ENCODE measurements around the gene FAM47E. TPM values are rescaled to one million over a fixed set of nuclear protein-coding genes. Genes with fewer than 3 reads are reported as not detected.

FAM47E gene
- total RNA-seq, 1 experiment from 2014 or later: 0.72 TPM

DNA sequence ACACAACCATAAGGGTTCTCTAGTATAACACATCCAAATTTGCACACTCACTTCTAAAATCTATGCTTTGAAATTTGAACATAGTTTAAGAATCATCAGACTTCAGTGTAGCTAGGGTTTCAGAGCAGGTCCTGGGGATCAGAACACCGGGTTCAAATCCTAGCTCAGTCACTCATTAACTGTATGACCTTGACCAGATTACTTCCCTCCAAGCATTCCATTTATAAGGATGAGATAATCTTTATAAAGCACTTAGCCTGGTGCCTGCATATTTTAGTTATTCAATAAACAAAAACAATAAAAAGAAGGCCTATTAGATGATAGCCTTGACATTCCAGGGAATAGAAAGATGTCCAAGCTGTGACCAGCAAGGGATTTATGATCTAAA is 50.2 kb downstream of the FAM47E start:
- H3K9me3 ChIP-seq (ENCODE audit: control insufficient read depth, insufficient read depth, low read depth, low read length): no peaks in the 10 kb centered on the region
- BruUV-seq (replicated peaks): no TSS peak
- peaks cover 17% of the 10 kb centered on the region for H3K4me1 ChIP-seq (ENCODE audit: control insufficient read depth, insufficient read depth, low read length)
- H3K27me3 ChIP-seq (ENCODE audit: control insufficient read depth, insufficient read depth, low read length): no peaks in the 10 kb centered on the region
- in situ Hi-C loops (cut with HindIII; ENCODE audit: low pct_unique_long_range_greater_than_20kb, low sequenced_read_pairs): no loop called here
- ChIA-PET CTCF (no interaction called here), POLR2A (no interaction called here)
- no peak for ATAC-seq
- H3K36me3 ChIP-seq (ENCODE audit: control insufficient read depth, insufficient read depth, low read length): no peaks in the 10 kb centered on the region; the same call in 1 of the 2 replicates
- TF ChIP-seq POLR2AphosphoS5 (IDR thresholded peaks at IDR 0.05; ENCODE audit: low read depth, low read length): no peak
- TF ChIP-seq, protein P1, sequence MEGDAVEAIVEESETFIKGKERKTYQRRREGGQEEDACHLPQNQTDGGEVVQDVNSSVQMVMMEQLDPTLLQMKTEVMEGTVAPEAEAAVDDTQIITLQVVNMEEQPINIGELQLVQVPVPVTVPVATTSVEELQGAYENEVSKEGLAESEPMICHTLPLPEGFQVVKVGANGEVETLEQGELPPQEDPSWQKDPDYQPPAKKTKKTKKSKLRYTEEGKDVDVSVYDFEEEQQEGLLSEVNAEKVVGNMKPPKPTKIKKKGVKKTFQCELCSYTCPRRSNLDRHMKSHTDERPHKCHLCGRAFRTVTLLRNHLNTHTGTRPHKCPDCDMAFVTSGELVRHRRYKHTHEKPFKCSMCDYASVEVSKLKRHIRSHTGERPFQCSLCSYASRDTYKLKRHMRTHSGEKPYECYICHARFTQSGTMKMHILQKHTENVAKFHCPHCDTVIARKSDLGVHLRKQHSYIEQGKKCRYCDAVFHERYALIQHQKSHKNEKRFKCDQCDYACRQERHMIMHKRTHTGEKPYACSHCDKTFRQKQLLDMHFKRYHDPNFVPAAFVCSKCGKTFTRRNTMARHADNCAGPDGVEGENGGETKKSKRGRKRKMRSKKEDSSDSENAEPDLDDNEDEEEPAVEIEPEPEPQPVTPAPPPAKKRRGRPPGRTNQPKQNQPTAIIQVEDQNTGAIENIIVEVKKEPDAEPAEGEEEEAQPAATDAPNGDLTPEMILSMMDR (IDR thresholded peaks at IDR 0.05): no peak
- no peak for TF ChIP-seq TCF7L2 (IDR thresholded peaks at IDR 0.05; ENCODE audit: low read depth, low read length)
- no peak for TF ChIP-seq SIN3A (IDR thresholded peaks at IDR 0.05; ENCODE audit: borderline replicate concordance, insufficient read depth, low read depth, low read length)
- TF ChIP-seq, protein P2, sequence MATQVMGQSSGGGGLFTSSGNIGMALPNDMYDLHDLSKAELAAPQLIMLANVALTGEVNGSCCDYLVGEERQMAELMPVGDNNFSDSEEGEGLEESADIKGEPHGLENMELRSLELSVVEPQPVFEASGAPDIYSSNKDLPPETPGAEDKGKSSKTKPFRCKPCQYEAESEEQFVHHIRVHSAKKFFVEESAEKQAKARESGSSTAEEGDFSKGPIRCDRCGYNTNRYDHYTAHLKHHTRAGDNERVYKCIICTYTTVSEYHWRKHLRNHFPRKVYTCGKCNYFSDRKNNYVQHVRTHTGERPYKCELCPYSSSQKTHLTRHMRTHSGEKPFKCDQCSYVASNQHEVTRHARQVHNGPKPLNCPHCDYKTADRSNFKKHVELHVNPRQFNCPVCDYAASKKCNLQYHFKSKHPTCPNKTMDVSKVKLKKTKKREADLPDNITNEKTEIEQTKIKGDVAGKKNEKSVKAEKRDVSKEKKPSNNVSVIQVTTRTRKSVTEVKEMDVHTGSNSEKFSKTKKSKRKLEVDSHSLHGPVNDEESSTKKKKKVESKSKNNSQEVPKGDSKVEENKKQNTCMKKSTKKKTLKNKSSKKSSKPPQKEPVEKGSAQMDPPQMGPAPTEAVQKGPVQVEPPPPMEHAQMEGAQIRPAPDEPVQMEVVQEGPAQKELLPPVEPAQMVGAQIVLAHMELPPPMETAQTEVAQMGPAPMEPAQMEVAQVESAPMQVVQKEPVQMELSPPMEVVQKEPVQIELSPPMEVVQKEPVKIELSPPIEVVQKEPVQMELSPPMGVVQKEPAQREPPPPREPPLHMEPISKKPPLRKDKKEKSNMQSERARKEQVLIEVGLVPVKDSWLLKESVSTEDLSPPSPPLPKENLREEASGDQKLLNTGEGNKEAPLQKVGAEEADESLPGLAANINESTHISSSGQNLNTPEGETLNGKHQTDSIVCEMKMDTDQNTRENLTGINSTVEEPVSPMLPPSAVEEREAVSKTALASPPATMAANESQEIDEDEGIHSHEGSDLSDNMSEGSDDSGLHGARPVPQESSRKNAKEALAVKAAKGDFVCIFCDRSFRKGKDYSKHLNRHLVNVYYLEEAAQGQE (IDR thresholded peaks at IDR 0.05; ENCODE audit: insufficient read depth in 1 of 2, low read depth in 2 of 2, low read length in 1 of 2): no peak
- no peak overlapping the region for H3K4me3 ChIP-seq (ENCODE audit: low read depth in 2 of 2, low read length in 2 of 2)
- peak overlapping the region; percentile 61; the same call in 1 of the 2 replicates for H3K27ac ChIP-seq (ENCODE audit: low read length)
- no peak for DNase-seq (ENCODE audit: low read depth, low spot score)
- intact Hi-C loops (cut with micrococcal nuclease; ENCODE audit: unreplicated experiment): no loop called here

DNA sequence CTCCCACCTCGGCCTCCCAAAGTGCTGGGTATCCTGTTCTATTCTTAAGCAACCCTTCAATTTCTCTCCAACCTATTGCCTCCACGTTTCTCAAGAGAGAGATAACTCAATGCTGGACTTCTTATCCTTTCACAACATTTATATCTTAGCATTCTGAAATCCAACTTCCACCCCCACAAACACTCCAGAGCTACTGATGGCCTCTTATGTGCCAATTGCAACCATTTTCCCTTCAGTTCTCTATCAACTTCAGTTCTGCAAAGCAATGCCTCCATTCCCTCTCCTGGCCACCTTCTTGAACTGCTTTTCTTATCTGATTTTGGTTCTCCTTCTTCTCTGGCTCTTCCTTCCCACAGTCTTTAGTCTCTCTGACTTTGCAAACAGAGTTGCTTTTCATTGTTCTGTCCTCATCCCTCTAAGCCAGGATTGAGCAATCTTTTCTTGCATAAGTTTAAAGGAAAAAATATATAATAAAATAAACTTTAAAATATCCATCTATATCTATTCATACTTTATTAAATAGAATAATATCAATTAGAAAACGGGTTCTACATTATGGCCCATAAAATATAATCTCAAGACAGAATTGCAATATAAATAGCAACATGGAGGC is 51.4 kb downstream of the FAM47E start:
- Histone ChIP-seq H3K4me3 (ENCODE audit: low read depth in 2 of 2, low read length in 2 of 2) (no peak overlapping the region), H3K27me3 (ENCODE audit: control insufficient read depth, insufficient read depth, low read length) (no peaks in the 10 kb centered on the region), H3K27ac (ENCODE audit: low read length) (no peak overlapping the region), H3K9me3 (ENCODE audit: control insufficient read depth, insufficient read depth, low read depth, low read length) (no peaks in the 10 kb centered on the region), H3K36me3 (ENCODE audit: control insufficient read depth, insufficient read depth, low read length) (no peaks in the 10 kb centered on the region; the same call in 1 of the 2 replicates), H3K4me1 (ENCODE audit: control insufficient read depth, insufficient read depth, low read length) (peaks cover 17% of the 10 kb centered on the region)
- ChIA-PET POLR2A (no interaction called here), CTCF (no interaction called here)
- DNase-seq (ENCODE audit: low read depth, low spot score) (no peak), ATAC-seq (no peak)
- in situ Hi-C loops (cut with HindIII; ENCODE audit: low pct_unique_long_range_greater_than_20kb, low sequenced_read_pairs) (no loop called here), intact Hi-C loops (cut with micrococcal nuclease; ENCODE audit: unreplicated experiment) (no loop called here)
- no TSS peak for BruUV-seq (replicated peaks)
- TF ChIP-seq SIN3A (IDR thresholded peaks at IDR 0.05; ENCODE audit: borderline replicate concordance, insufficient read depth, low read depth, low read length) (no peak), POLR2AphosphoS5 (IDR thresholded peaks at IDR 0.05; ENCODE audit: low read depth, low read length) (no peak)

DNA sequence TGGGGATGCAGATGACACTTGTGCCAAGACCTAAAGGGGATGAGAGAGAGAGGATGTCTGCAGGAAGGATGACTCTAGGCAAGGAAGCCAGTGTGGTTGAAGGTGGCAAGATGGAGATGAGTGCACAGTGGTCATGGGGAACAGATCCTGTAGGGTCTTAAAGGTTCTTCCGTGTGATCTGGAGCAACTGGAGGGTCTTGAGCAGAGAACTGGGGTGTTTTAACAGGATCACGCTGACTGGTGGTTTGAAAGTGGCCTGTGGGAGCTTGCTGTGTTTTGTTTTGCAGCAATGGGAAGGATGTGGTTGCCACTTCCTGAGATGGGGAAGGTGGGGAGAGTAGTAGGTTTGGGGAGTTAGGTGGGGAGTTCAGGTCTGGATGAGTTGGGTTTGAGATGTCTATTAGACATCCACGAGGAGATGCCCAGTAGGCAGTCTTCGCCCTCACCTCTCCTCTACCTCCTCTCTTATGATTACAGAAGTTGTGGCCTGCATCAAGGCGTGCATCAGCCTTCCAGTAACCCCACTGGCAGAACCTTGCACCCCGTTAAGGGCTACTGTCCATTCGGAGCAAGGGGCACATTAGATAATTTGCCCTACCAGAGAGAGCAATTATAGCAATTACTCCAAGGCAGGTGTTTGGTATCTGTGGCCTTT is 53.6 kb downstream of the FAM47E start:
- in situ Hi-C loops (cut with HindIII; ENCODE audit: low pct_unique_long_range_greater_than_20kb, low sequenced_read_pairs): no loop called here
- H3K36me3 ChIP-seq (ENCODE audit: control insufficient read depth, insufficient read depth, low read length): no peaks in the 10 kb centered on the region; the same call in none of the 2 replicates
- ATAC-seq (no peak), DNase-seq (ENCODE audit: low read depth, low spot score) (no peak)
- intact Hi-C loops (cut with micrococcal nuclease; ENCODE audit: unreplicated experiment): no loop called here
- peak overlapping the region; percentile 81 for H3K27ac ChIP-seq (ENCODE audit: low read length)
- BruUV-seq (replicated peaks): TSS peak; percentile 71
- H3K4me1 ChIP-seq (ENCODE audit: control insufficient read depth, insufficient read depth, low read length): peaks cover 17% of the 10 kb centered on the region
- H3K27me3 ChIP-seq (ENCODE audit: control insufficient read depth, insufficient read depth, low read length): no peaks in the 10 kb centered on the region
- TF ChIP-seq, protein P1 (IDR thresholded peaks at IDR 0.05): no peak
- TF ChIP-seq TCF7L2 (IDR thresholded peaks at IDR 0.05; ENCODE audit: low read depth, low read length) (no peak), SIN3A (IDR thresholded peaks at IDR 0.05; ENCODE audit: borderline replicate concordance, insufficient read depth, low read depth, low read length) (no peak)
- TF ChIP-seq, protein P2 (IDR thresholded peaks at IDR 0.05; ENCODE audit: insufficient read depth in 1 of 2, low read depth in 2 of 2, low read length in 1 of 2): no peak
- POLR2A ChIA-PET: no interaction called here
- peak overlapping the region; percentile 77 to 88 for H3K4me3 ChIP-seq (ENCODE audit: low read depth in 2 of 2, low read length in 2 of 2)
- CTCF ChIA-PET: no interaction called here
- H3K9me3 ChIP-seq (ENCODE audit: control insufficient read depth, insufficient read depth, low read depth, low read length): no peaks in the 10 kb centered on the region

Data from Panc1 (cell line).